Keratinocyte (primary cell): ENCODE data around the gene LELP1.
"Not testable (repeated sequence)": the region's sequence is repeated elsewhere in the genome, so short reads cannot be mapped to it uniquely, and the experiment has no call there.

ENCODE experiments used
- CTCF ChIP-seq, 3 experiments: IDR thresholded peaks in 1 of 3; conservative IDR thresholded peaks in 1 of 3; optimal IDR thresholded peaks in 1 of 3; 2 replicates in 2 of 3; 3 replicates in 1 of 3; pipeline versions ENCODE3 to v1.5.1; 2011; ENCODE audit warnings: low read length in 3 of 3, mild to moderate bottlenecking in 3 of 3, moderate library complexity in 2 of 3, control low read depth in 1 of 3, inconsistent platforms in 1 of 3; ENCODE audit not compliant: insufficient read depth in 2 of 3; ENCODE audit errors: extremely low read depth in 1 of 3
- EZH2 ChIP-seq: IDR thresholded peaks from one replicate; pipeline ENCODE4 v1.6.1; 2012; ENCODE audit warnings: inconsistent platforms, mild to moderate bottlenecking, low read length, moderate library complexity

GRCh38 chr1:153223040-153223891, 20.0 kb downstream of the LELP1 start:
- peak; percentile 61 to 73 (median 64) for TF ChIP-seq CTCF (optimal IDR thresholded peaks at IDR 0.05 in 1 of 3, IDR thresholded peaks at IDR 0.05 in 1 of 3, conservative IDR thresholded peaks at IDR 0.05 in 1 of 3; ENCODE audit: extremely low read depth in 1 of 3, insufficient read depth in 2 of 3, low read length in 3 of 3)
- not testable (repeated sequence) for TF ChIP-seq EZH2
